Activated CD4-positive, CD25-positive, alpha-beta regulatory T cell treated with anti-CD3 and anti-CD28 coated beads, Interleukin-2, amount 50 U/mL, for 24 hours (primary cell): ENCODE data around the gene SRSF5.

ENCODE experiments used
- ATAC-seq, 2 donors: fragments of 150-1000 bp; cut with Tn5 transposase; one replicate each; pipeline ENCODE4 v1.10.0; 2021; ENCODE audit warnings: mild to moderate bottlenecking in 1 of 2, moderate library complexity in 1 of 2

Gene SRSF5

DNA sequence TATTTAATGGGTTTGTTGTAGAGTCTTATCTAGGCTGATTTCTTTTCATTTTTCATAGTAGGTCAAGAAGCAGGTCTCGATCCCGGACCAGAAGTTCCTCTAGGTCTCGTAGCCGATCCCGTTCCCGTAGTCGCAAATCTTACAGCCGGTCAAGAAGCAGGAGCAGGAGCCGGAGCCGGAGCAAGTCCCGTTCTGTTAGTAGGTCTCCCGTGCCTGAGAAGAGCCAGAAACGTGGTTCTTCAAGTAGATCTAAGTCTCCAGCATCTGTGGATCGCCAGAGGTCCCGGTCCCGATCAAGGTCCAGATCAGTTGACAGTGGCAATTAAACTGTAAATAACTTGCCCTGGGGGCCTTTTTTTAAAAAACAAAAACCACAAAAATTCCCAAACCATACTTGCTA lies 4.2 kb downstream of the SRSF5 start:
- ATAC-seq: no peak

DNA sequence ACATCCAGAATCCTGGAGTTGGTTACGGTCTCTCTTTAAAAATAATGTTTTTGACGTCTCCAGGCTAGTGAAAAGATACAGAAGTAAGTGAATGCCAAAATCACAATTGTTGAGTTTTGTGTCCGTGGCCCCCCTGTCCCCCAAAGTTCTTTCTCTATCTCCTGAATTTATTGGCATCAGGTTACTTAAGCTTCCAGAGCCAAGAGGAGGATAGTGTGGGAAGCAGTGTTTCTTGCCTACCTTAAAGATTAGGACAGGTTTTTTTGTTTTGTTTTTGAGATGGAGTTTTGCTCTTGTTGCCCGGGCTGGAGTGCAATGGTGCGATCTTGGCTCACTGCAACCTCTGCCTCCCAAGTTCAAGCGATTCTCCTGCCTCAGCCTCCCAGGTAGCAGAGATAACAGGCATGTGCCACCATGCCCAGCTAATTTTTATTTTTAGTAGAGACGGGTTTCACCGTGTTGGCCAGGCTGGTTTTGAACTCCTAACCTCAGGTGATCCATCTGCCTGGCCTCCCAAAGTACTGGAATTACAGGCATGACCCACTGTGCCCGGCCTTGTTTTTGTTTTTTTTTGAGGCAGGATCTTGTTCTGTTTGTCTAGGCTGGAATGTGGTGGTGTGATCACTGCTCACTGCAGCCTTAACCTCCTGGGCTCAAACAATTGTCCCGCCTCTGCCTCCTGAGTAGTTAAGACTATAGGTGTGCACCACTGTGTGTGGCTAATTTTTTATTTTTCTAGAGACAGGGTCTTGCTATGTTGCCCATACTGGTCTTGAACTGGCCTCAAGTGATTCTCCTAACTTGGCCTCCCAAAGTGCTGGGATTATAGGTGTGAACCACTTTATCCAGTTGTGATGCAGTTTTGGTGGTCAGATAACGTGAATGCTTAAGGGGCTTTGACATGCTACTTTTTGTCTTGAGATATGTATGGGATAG lies 5.4 kb downstream of the SRSF5 start:
- no peak for ATAC-seq

GRCh38 chr14:69773571-69774276 lies 6.8 kb downstream of the SRSF5 start:
- no peak for ATAC-seq

DNA sequence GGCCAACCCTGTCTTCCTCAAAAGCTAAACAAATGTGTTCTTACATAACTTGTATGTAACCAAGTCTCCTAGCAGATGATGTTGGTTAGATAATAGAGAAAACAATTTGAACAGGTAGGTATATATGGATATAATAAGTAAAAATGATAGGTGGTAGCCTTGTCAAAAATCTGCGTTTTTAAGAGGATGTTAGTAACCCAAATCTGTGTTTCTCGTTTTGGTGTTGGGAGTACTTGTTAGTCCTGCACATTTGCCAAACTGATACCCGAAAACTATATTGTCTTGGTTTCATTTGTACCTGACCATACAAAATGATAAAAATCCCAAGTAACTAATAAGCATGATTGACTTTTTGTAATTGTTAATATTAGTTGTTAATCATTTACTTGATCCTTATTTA lies 8.1 kb downstream of the SRSF5 start:
- no peak for ATAC-seq

DNA sequence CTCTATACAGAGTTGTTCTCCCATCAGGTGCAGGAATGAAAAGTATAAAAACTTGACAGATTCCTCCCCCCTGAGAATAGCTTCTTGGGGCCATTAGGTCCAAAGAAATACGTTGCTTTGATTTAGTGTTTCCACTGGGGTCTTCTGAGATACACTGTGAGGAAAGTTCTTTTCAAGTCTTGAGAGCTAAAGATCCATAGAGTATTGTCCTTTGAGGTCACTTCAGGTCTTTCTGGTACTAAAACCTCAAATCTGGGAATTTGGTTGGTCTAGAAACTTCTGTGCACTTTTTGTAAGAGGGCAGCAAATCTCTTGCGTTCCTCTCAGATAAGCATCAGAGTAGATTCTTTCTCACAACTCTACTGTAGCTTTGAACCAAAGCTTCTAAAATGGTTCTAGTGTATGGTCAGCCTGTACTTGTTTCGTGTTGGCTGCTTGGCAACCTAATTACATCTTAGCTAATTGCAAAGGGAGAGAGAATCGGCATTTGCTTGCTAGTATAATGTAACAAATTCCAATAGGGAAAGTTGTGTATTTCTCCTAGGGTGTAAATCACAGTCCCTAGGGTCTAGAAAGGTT lies 10.0 kb downstream of the SRSF5 start:
- ATAC-seq: no peak

DNA sequence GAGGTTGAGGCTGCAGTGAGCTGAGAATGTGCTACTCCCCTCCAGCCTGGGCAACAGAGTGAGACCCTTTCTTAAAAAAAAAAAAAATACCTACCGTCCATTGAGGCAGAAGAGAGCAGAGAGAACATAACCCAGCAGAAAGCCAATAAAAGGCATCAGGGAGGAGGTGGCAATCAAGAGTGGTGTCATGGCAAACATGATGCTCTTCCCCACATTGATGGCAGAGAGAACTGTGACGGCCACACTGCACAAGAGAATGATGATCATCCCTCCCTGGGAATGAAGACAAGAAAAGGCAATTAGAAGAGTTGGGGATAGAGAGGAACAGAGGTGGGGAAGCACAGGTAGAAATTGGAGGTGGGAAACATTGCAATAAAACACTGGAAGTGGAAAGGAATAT lies 12.1 kb downstream of the SRSF5 start:
- no peak for ATAC-seq

DNA sequence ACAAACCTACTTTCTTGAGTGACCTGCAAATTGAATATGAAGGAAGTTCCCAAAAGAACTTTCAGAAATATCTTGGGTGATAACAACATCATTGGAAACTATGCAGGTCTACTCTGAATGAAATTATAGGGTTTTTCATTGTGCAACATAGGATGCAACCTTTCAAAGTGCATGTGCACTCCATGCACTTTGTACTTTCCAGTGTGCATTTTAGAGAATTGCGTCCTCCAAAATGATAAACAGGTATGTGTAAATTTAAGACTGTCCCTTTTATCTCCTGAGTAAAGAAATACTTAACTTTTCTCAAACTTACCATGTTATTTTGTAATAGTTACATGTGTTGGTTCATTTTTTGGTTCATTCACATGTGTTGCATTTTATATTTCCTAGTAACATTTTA lies 13.2 kb downstream of the SRSF5 start:
- no peak for ATAC-seq

GRCh38 chr14:69780952-69781351 lies 14.0 kb downstream of the SRSF5 start:
- no peak for ATAC-seq

DNA sequence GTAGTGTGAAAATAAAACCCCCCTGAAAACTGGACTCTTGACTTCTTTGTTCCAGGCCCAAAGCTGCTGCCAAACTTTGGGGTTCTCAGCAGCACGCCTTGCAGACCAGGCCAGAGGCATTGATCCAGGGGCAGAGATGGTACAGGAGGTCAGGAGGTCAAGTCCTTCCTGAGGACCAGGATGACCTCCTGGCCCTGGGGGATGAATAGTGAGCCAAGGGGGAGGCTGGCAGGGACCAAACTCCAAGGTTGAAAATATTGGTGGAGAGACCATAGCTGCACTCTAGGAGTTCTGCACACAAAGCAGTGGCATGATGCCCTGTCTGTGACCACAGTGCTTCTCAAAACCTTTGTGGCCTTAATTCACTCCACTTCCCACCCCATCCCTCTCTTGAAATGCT lies 18.0 kb downstream of the SRSF5 start:
- no peak for ATAC-seq

GRCh38 chr14:69786603-69787002 lies 19.7 kb downstream of the SRSF5 start:
- no peak for ATAC-seq

DNA sequence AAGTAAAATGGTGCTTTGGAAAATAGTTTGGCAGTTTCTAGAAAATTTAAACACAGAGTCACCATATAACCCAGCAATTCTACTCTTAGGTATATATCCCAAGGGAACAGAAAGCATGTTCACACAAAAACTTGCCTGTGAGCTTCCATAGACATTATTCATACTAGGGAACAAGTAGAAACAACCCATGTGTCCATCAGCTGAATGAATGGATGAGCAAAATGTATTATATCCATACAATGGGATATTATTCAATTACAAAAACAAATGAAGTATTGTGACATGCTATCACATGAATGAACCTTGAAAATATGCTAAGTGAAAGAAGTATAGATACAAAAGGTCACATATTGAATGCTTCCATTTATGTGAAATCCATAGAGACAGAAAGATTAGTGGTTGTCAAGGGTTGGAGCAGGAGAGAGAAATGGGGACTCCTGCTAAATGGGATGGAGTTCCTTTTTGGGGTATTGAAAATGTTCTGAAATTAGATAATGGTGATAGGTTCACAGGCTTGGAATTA lies 22.2 kb downstream of the SRSF5 start:
- ATAC-seq: no peak

GRCh38 chr14:69792887-69793421 lies 26.0 kb downstream of the SRSF5 start:
- ATAC-seq: no peak

- no peak for ATAC-seq
These were observed 27.8 kb downstream of the SRSF5 start for GRCh38 chr14:69794791-69795190.

- ATAC-seq: no peak
These were observed 28.7 kb downstream of the SRSF5 start for GRCh38 chr14:69795691-69796090.

- ATAC-seq: no peak
These were observed 30.0 kb downstream of the SRSF5 start, which contains the start of gene SLC10A1 for GRCh38 chr14:69796797-69797500. TSS of gene SLC10A1 (minus strand) at chr14:69797241. CDS start at chr14:69797155, 86 bp downstream.

- ATAC-seq: no peak
These were observed 30.8 kb downstream of the SRSF5 start for GRCh38 chr14:69797573-69798338.

- no peak for ATAC-seq
These were observed 31.4 kb downstream of the SRSF5 start for GRCh38 chr14:69798339-69798735.

- ATAC-seq: no peak
These were observed 36.8 kb downstream of the SRSF5 start for GRCh38 chr14:69803753-69804152.

- no peak for ATAC-seq
These were observed 38.0 kb downstream of the SRSF5 start for GRCh38 chr14:69804902-69805301.

GRCh38 chr14:69807192-69807591 lies 40.2 kb downstream of the SRSF5 start:
- ATAC-seq: no peak
